NCI-H2196 treated with DMSO at 0.1 percent for 48 hours (cell line): ENCODE measurements around the gene KDM4B.

Source experiments
- DNase-seq: peaks from one replicate; lab custom pipeline; 2025; ENCODE audit not compliant: unreplicated experiment; lab: John Stamatoyannopoulos, UW

KDM4B gene

GRCh38 chr19:5048727-5049553 is 80.0 kb downstream of the KDM4B start:
- no peak for DNase-seq

- no peak for DNase-seq
Observed at GRCh38 chr19:5049561-5049960, 80.6 kb downstream of the KDM4B start.

GRCh38 chr19:5050067-5050656 is 81.2 kb downstream of the KDM4B start:
- DNase-seq, result no peak

- DNase-seq, result no peak
Observed at GRCh38 chr19:5050905-5051304, 82.0 kb downstream of the KDM4B start.

- no peak for DNase-seq
Observed at GRCh38 chr19:5051619-5052018, 82.7 kb downstream of the KDM4B start.

- no peak for DNase-seq
Observed at GRCh38 chr19:5052515-5052914, 83.6 kb downstream of the KDM4B start.

- DNase-seq, result no peak
Observed at GRCh38 chr19:5052945-5053485, 84.1 kb downstream of the KDM4B start.

- DNase-seq, result no peak
Observed at GRCh38 chr19:5053661-5054060, 84.7 kb downstream of the KDM4B start.

GRCh38 chr19:5054551-5055456 is 85.9 kb downstream of the KDM4B start:
- no peak for DNase-seq

- DNase-seq, result no peak
Observed at GRCh38 chr19:5055457-5055776, 86.5 kb downstream of the KDM4B start.

GRCh38 chr19:5057860-5058259 is 88.9 kb downstream of the KDM4B start:
- DNase-seq, result no peak

- DNase-seq, result no peak
Observed at GRCh38 chr19:5058521-5059212, 89.8 kb downstream of the KDM4B start.

GRCh38 chr19:5059213-5059574 is 90.3 kb downstream of the KDM4B start:
- DNase-seq, result no peak

- no peak for DNase-seq
Observed at GRCh38 chr19:5059793-5060192, 90.9 kb downstream of the KDM4B start.

- DNase-seq, result no peak
Observed at GRCh38 chr19:5062195-5062594, 93.3 kb downstream of the KDM4B start.

- no peak for DNase-seq
Observed at GRCh38 chr19:5062799-5063198, 93.9 kb downstream of the KDM4B start.

GRCh38 chr19:5063873-5064645 is 95.1 kb downstream of the KDM4B start:
- no peak for DNase-seq

- DNase-seq, result no peak
Observed at GRCh38 chr19:5064896-5065295, 96.0 kb downstream of the KDM4B start.

GRCh38 chr19:5065663-5066093 is 96.8 kb downstream of the KDM4B start:
- DNase-seq, result no peak

- no peak for DNase-seq
Observed at GRCh38 chr19:5066768-5067167, 97.9 kb downstream of the KDM4B start.
